ENCODE data around the gene C5orf24.
A peak's percentile ranks its signal among the peaks of the same experiment; 100 is the strongest.
"Not testable (repeated sequence)": the region's sequence is repeated elsewhere in the genome, so short reads cannot be mapped to it uniquely, and the experiment has no call there.

Gene C5orf24

DNA sequence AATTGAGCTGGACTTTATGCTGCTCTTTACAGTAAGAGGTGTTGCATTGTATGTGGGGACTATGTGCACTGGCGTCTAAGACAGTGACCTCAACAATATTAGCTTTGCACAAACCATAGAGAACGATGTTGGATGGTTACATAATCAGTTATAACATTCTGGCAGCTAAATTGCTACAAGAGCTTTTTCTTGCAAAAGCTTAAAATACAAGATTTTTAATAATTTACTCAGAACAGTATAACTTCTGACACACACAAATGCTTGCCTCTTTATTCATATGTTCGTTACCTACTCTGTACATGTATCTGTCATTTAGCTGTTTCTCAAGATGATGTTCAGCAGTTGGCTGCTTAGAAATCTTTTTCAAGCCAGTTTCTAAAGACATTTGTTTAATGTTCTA is 11.6 kb downstream of the C5orf24 start:
- DNase-seq (ENCODE audit: low read depth), result no peak

DNA sequence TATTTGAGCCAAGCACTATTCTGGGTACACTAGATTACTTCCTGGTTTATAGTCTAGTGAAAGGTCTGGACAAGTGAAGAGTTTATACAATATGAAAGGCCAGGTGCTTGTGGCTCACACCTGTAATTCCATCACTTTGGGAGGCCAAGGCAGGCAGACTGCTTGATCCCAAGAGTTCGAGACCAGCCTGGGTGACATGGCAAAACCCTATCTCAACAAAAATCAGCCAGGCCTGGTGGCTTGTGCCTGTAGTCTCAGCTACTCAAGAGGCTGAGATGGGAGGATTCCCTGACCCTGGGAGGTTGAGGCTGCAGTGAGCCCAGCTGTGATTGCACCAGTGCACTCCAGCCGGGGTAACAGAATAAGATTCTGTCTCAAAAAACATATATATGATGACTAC is 18.9 kb downstream of the C5orf24 start:
- no peak for DNase-seq (ENCODE audit: low read depth)

DNA sequence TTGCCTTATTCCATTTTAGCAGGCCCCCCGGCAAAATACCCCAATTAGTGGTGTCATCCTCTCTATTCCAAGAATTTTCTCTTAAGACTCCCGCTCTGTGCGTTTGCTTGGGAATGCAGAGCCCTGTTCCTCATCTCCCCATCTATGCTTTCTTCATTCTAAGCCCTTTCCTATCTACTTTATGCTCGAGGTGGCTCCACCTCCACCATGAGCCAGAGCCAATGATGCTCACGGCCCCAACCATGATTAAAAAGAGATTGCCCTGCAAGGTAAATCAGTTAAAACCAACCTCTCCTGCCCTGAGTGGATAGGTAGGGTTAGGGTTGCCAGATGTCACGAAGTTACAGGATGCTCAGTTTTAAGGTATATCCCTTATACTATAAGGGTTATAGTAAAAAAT is 27.7 kb downstream of the C5orf24 start:
- DNase-seq (ENCODE audit: low read depth), result no peak

DNA sequence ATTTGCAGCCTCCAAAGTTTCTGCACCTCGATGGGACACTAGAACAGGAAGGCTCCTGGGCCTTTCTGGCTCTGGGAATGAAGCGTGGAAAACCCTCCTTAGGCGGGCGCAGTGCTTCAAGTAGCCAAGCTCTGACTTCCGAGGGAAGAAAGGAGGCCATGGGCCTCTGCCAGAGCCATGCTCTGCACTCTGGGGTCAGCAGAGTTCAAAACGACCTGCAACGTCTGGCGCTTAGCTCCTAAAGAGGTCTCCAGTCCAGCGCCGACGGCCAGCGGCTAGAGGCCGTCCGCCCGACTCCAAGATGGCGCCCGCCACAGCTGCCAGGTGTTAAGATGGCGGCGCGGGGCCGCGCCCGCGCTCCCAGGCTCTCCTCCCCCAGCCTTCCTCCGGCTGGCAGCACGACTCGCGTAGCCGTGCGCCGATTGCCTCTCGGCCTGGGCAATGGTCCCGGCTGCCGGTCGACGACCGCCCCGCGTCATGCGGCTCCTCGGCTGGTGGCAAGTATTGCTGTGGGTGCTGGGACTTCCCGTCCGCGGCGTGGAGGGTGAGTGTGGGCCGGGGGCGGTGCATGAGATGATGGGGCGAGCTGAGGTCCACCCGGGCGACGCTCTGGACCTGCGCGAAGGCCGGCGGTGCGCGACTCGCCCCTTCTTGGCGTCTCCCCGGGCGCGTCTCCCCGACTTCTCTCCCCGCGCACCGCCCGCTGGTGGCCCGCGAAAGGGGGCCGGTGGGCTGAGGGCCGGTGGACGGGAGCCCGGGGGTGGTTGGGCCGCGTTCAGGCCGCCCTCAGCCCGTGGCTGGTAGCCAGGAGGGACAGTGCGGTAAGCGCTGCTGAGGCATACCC is 28.4 kb downstream of the C5orf24 start, which contains the start of gene TXNDC15:
TXNDC15 (plus strand) TSS at position 385 of the 844 bp plus-strand sequence; CDS start at position 442, 57 bp downstream.
- peak; percentile 86 for DNase-seq (ENCODE audit: low read depth)

DNA sequence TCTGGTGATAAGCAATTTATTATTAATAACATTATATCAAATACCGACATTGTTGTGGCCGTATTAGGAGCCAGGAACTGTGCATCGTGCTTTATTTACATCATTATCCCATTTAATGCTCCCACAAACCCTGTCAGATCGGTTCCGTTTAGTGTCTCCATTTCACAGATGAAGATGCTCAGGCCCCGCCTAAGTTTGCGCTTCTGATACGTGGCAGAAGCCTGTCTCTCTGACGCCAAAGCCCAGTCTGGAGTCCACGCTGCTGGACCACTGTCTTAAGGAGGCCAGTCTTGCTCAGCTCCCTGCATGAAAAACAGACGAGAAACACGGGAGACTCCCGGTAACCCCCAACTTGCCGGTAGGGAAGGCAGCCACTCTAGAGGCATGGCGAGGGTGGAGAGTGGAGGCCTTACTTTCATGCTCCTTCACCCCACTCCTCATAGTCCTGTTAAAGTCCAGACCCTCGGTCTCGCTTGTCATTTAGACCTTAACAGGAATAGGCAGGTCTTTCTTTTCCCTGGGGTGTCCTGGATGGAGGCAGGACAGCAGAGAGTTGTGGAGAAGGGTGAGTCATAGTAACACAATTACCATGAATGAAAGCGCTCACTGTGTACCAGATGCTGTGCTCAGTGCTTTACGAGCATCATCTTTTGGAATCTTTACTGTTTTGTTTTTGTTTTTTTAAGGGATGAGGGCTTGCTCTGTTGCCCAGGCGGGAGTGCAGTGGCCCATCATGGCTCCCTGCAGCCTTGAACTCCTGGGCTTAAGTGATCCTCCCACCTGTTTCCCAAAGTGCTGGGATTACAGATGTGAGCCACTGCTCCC is 29.3 kb downstream of the C5orf24 start:
- peak; percentile 91 for DNase-seq (ENCODE audit: low read depth)

GRCh38 chr5:134877159-134877558 is 31.4 kb downstream of the C5orf24 start:
- DNase-seq (ENCODE audit: low read depth), result no peak

DNA sequence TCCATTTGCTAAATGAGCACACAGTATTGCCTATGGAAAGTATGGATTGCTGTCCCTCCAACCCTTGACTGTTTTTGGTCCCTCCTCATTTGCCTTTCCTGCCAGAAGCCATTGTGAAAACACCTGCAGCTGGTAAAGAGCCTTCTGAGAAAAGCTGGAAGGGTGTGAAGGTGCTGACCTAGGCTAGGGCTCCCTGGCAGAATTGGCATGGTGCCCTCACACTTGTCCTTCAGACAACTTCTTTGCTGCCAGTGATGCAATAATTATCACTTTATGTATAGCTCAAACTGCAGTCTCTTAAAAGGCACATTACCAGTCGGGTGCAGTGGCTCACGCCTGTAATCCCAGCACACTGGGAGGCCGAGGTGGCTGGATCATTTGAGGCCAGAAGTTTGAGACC is 32.6 kb downstream of the C5orf24 start:
- DNase-seq (ENCODE audit: low read depth), result no peak

DNA sequence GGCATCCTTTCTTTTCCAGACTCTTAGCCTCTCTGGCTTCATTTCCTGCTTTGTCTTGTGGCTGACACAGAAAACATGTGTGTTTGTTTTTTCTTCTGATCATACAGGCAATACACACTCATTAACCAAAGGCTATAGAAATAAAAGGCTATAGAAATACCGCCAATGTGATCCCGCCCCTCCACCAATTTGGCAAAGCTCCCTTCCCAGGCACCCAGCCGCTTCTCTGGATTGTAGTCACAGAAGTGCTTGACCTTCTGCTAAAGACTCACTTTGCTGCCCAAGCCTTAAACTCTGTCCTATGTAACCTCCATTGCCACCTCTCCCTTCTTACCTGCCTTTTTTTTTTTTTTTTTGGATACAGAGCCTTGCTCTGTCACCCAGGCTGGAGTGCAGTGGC is 33.7 kb downstream of the C5orf24 start:
- no peak for DNase-seq (ENCODE audit: low read depth)

- not testable (repeated sequence) for DNase-seq (ENCODE audit: low read depth)
Measured at GRCh38 chr5:134880937-134881336, 35.2 kb downstream of the C5orf24 start.

- not testable (repeated sequence) for DNase-seq (ENCODE audit: low read depth)
Measured at GRCh38 chr5:134881711-134882110, 35.9 kb downstream of the C5orf24 start.

DNA sequence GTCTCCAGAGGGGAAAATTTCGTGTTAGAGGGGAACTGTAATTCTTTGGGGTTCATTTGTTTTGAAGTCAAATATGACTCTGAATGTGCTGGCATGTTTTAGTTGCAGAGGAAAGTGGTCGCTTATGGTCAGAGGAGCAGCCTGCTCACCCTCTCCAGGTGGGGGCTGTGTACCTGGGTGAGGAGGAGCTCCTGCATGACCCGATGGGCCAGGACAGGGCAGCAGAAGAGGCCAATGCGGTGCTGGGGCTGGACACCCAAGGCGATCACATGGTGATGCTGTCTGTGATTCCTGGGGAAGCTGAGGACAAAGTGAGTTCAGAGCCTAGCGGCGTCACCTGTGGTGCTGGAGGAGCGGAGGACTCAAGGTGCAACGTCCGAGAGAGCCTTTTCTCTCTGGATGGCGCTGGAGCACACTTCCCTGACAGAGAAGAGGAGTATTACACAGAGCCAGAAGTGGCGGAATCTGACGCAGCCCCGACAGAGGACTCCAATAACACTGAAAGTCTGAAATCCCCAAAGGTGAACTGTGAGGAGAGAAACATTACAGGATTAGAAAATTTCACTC is 41.9 kb downstream of the C5orf24 start:
- no peak for DNase-seq (ENCODE audit: low read depth)

GRCh38 chr5:134889335-134889734 is 43.6 kb downstream of the C5orf24 start:
- DNase-seq (ENCODE audit: low read depth), result no peak

GRCh38 chr5:134891473-134891872 is 45.7 kb downstream of the C5orf24 start:
- no peak for DNase-seq (ENCODE audit: low read depth)

- DNase-seq (ENCODE audit: low read depth), result no peak
Measured at GRCh38 chr5:134892282-134892681, 46.5 kb downstream of the C5orf24 start.

GRCh38 chr5:134892926-134893325 is 47.2 kb downstream of the C5orf24 start:
- DNase-seq (ENCODE audit: low read depth), result no peak

DNA sequence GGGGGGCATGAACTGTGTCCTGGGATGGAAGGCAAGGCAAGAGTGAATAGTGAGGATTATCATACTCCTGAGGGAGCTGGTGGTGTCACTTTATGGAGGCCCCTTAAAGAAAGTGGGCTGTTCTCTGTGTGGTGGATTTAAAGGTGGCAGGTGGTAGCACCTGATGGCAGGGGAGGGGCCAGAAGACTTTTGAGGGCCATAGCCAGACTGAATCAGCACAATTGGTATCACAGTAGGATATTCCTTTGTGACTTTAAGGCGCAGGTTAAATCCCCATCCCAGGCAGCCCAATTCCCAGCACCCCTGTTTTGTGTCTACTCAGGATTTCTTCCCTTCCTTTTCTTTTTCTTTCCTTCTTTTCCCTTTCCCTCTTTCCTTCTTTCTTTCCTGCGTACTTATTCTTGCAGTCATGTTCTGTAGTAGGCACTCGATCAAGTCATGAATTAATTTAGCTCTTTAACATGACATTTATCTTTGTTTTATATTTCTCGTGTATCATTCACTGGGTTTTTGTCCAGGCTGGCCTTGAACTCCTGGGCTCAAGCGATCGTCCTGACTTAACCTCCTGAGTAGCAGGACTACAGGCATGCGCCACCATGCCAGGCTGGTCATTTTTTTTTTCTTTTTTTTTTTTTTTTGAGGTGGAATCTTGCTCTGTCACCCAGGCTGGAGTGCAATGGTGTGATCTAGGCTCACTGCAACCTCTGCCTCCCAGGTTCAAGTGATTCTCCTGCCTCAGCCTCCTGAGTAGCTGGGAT is 48.2 kb downstream of the C5orf24 start:
- no peak for DNase-seq (ENCODE audit: low read depth)

GRCh38 chr5:134902071-134902801 is 56.5 kb downstream of the C5orf24 start:
- DNase-seq (ENCODE audit: low read depth), result no peak

GRCh38 chr5:134904610-134905245 is 59.0 kb downstream of the C5orf24 start, which contains the start of gene PCBD2:
Gene PCBD2, plus strand, starts transcription at chr5:134905131. Its CDS starts 9 bp downstream, at chr5:134905140.
- DNase-seq (ENCODE audit: low read depth), result peak; percentile 86

- peak; percentile 61 for DNase-seq (ENCODE audit: low read depth)
Measured at GRCh38 chr5:134905246-134905996, 59.7 kb downstream of the C5orf24 start.

GRCh38 chr5:134906811-134907210 is 61.0 kb downstream of the C5orf24 start:
- DNase-seq (ENCODE audit: low read depth), result no peak
